ENCODE results near the gene DMD.

DMD gene

DNA sequence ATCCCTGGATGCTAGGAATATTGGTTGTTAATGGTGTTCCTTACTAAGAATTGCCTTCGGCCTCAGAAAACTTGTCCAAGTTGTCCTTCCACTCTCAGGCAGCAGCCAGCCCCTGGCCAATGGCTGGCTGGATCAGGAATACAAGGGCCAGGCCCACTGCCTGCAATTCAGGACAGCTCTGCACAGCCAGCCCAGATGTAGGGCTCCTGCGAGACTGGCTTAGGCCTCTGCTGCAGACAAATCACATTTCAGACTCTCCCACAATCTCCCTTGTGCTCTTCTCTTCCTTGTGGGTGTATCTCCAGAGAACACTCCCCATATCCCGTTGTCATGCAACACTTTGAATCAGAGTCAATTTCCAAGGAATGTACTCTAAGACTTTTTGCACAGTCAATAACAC, 1391.9 kb downstream of the DMD start:
- no peak overlapping the region for H3K27ac Mint-ChIP-seq (ENCODE audit: low read depth)
- peaks cover 11% of the 10 kb centered on the region for H3K9me3 Mint-ChIP-seq
- DNase-seq (ENCODE audit: low spot score in 2 of 2) (no peak), ATAC-seq (replicated peaks; ENCODE audit: extremely low read depth, poor library complexity, severe bottlenecking) (no peak)
- H3K4me3 Mint-ChIP-seq, result no peak overlapping the region
- H3K36me3 Mint-ChIP-seq (ENCODE audit: insufficient read depth), result no peaks in the 10 kb centered on the region
- H3K27me3 Mint-ChIP-seq, result no peaks in the 10 kb centered on the region
- no peaks in the 10 kb centered on the region for H3K4me1 Mint-ChIP-seq

DNA sequence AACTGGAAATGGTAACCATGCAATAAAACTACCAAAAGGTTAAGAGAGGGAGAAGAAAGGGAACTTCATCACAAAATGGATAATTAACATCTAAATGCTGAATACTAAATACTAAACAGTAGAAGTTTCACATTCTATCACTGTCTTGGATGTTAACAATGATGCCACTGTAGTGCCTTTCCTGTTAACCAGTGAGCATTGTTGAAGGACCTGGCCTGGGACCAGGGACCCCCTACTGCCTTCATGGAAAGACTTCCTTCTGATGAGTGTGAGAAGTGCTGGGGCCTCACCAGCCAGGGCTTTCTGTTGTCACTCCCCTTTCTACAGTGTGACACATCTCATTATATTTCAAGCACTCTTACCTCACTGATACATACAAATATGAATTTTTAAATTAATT, 1400.2 kb downstream of the DMD start:
- ATAC-seq (replicated peaks; ENCODE audit: extremely low read depth, poor library complexity, severe bottlenecking) (no peak), DNase-seq (ENCODE audit: low spot score in 2 of 2) (no peak)
- Mint-ChIP-seq H3K4me1 (no peaks in the 10 kb centered on the region), H3K9me3 (peaks cover 6% of the 10 kb centered on the region), H3K4me3 (no peak overlapping the region), H3K27me3 (no peaks in the 10 kb centered on the region), H3K27ac (ENCODE audit: low read depth) (no peak overlapping the region), H3K36me3 (ENCODE audit: insufficient read depth) (no peaks in the 10 kb centered on the region)

DNA sequence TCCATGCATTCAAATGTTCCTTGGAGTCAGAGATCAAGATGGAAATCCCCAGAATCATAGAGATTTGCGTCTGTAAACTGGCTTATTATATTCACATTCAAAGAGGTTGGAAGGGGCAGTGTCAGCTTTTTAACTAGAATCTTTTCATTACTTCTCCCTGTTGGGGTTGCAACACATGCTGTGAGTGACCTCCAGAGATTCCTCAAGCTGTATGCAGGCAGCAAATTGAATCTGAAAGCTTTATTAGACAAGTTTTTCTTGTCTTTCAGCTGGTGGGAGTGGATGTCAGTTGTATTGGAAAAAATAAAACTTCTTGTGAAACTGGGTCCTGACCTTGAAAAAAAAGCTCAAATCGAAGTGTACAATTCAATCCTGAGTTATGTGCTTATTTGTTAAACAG, 1403.0 kb downstream of the DMD start:
- H3K4me1 Mint-ChIP-seq, result no peaks in the 10 kb centered on the region
- H3K27ac Mint-ChIP-seq (ENCODE audit: low read depth), result no peak overlapping the region
- no peaks in the 10 kb centered on the region for H3K36me3 Mint-ChIP-seq (ENCODE audit: insufficient read depth)
- H3K9me3 Mint-ChIP-seq, result peaks cover 20% of the 10 kb centered on the region
- no peak for DNase-seq (ENCODE audit: low spot score in 2 of 2)
- no peaks in the 10 kb centered on the region for H3K27me3 Mint-ChIP-seq
- ATAC-seq (replicated peaks; ENCODE audit: extremely low read depth, poor library complexity, severe bottlenecking), result no peak
- H3K4me3 Mint-ChIP-seq, result no peak overlapping the region

DNA sequence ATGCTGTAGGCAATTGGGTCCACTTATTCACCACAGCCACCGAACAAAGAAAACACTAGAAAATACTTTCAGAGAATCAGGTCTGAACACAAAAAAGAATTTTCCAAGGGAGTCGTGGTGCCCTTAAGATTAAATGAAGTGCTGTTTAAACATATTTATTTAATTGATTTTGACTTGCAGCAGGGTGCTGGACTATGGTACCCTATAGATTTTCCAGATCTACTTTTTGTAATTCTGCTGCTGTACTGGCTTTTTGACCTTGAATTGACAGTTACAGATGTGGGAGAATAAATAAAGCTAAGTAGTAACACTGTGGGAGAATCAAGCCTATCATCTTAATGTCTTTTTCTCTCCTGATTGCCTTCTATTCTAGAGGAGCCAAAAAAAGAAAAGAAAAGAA, 1404.2 kb downstream of the DMD start:
- H3K4me1 Mint-ChIP-seq, result no peaks in the 10 kb centered on the region
- H3K36me3 Mint-ChIP-seq (ENCODE audit: insufficient read depth), result no peaks in the 10 kb centered on the region
- DNase-seq (ENCODE audit: low spot score in 2 of 2) (no peak), ATAC-seq (replicated peaks; ENCODE audit: extremely low read depth, poor library complexity, severe bottlenecking) (no peak)
- no peak overlapping the region for H3K27ac Mint-ChIP-seq (ENCODE audit: low read depth)
- peaks cover 23% of the 10 kb centered on the region for H3K9me3 Mint-ChIP-seq
- no peak overlapping the region for H3K4me3 Mint-ChIP-seq
- no peaks in the 10 kb centered on the region for H3K27me3 Mint-ChIP-seq

DNA sequence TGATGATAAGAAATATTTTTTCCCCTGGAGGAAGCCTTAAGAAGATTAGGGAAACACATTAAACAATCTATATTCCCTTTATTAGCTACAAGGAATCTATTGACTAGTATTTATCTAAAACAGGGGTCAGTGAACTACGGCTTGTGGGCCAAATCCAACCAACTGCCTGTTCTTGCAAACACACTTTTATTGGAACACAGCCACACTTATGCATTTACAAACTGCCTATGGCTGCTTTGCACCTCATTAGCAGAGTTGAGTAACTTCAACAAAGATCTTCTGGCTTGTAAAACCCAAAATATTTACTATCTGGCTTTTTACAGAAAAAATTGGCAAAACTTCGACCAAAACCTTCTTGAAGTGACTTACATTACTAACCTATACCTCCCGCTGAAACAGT, 1405.6 kb downstream of the DMD start:
- peaks cover 25% of the 10 kb centered on the region for H3K9me3 Mint-ChIP-seq
- no peak overlapping the region for H3K4me3 Mint-ChIP-seq
- ATAC-seq (replicated peaks; ENCODE audit: extremely low read depth, poor library complexity, severe bottlenecking), result no peak
- no peaks in the 10 kb centered on the region for H3K27me3 Mint-ChIP-seq
- H3K4me1 Mint-ChIP-seq, result no peaks in the 10 kb centered on the region
- no peak overlapping the region for H3K27ac Mint-ChIP-seq (ENCODE audit: low read depth)
- H3K36me3 Mint-ChIP-seq (ENCODE audit: insufficient read depth), result no peaks in the 10 kb centered on the region
- no peak for DNase-seq (ENCODE audit: low spot score in 2 of 2)

DNA sequence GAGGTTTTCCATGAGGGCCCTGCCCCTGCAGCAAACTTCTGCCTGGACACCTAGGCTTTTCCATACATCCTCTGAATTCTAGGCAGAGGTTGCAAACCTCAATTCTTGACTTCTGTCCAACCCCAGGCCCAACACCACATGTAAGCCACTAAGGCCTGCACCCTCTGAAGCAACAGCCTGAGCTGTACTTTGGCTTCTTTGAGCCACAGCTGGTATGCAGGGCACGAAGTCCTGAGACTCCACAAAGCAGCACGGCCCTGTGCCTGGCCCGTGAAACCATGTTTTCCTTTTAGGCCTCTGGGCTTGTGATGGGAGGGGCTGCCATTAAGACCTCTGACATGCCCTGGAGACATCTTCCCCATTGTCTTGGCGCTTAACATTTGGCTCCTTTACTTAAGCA, 1411.1 kb downstream of the DMD start:
- no peaks in the 10 kb centered on the region for H3K36me3 Mint-ChIP-seq (ENCODE audit: insufficient read depth)
- no peaks in the 10 kb centered on the region for H3K27me3 Mint-ChIP-seq
- H3K4me1 Mint-ChIP-seq, result no peaks in the 10 kb centered on the region
- DNase-seq (ENCODE audit: low spot score in 2 of 2), result no peak
- no peak for ATAC-seq (replicated peaks; ENCODE audit: extremely low read depth, poor library complexity, severe bottlenecking)
- peaks cover 20% of the 10 kb centered on the region for H3K9me3 Mint-ChIP-seq
- no peak overlapping the region for H3K4me3 Mint-ChIP-seq
- no peak overlapping the region for H3K27ac Mint-ChIP-seq (ENCODE audit: low read depth)

DNA sequence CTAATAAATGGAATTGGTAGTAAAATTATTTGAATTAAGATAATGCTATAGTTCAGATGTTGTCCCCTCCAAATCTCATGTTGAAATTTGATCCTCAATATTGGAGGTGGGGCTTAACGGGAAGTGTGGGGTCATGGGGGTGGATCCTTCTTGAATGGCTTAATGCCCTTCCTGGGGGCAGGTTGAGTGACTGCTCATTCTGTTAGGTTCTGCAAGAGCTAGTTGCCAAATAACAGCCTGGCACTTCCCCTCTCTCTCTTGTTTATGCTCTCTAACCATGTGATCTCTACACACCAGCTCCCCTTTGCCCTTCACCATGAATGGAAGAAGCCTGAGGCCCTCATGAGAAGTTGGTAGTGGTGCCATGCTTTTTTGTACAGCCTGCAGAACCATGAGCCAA, 1414.7 kb downstream of the DMD start:
- no peak overlapping the region for H3K4me3 Mint-ChIP-seq
- no peak for ATAC-seq (replicated peaks; ENCODE audit: extremely low read depth, poor library complexity, severe bottlenecking)
- no peaks in the 10 kb centered on the region for H3K27me3 Mint-ChIP-seq
- H3K9me3 Mint-ChIP-seq, result no peaks in the 10 kb centered on the region
- H3K4me1 Mint-ChIP-seq, result no peaks in the 10 kb centered on the region
- H3K27ac Mint-ChIP-seq (ENCODE audit: low read depth), result no peak overlapping the region
- DNase-seq (ENCODE audit: low spot score in 2 of 2), result no peak
- no peaks in the 10 kb centered on the region for H3K36me3 Mint-ChIP-seq (ENCODE audit: insufficient read depth)

DNA sequence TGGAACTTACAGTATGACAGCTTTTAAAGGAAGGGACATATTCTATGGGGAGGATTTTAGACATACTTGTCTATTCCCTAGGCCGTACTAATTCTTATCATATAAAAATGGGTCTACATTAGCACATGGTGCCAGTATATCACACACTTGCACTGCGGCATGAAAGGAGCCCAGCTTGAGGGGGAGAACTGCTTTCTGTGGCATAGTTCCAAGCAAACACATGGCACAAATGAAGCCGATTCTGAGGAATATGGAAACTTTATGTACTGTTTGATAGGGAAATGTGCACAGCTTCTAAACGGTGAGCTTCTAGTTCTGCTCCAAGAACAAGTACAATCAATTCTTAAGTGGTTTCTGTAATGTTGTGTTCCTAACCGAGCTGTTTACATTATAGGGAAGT, 1463.9 kb downstream of the DMD start:
- Mint-ChIP-seq H3K9me3 (peaks cover 9% of the 10 kb centered on the region), H3K4me3 (no peak overlapping the region), H3K36me3 (ENCODE audit: insufficient read depth) (no peaks in the 10 kb centered on the region), H3K27ac (ENCODE audit: low read depth) (no peak overlapping the region), H3K4me1 (no peaks in the 10 kb centered on the region), H3K27me3 (no peaks in the 10 kb centered on the region)
- ATAC-seq (replicated peaks; ENCODE audit: extremely low read depth, poor library complexity, severe bottlenecking) (no peak), DNase-seq (ENCODE audit: low spot score in 2 of 2) (no peak)

DNA sequence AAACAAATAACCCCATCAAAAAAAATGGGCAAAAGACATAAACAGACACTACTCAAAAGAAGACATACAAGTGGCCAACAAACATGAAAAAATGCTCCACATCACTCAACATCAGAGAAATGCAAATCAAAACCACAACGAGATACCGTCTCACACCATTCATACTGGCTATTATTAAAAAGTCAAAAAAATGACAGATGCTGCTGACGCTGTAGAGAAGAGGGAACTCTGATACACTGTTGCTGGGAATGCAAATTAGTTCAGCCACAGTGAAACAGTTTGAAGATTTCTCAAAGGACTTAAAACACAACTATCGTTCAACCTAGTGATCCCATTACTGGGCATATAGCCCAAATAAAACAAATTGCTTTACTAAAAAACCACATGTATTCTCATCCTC, 1468.3 kb downstream of the DMD start:
- Mint-ChIP-seq H3K27me3 (no peaks in the 10 kb centered on the region), H3K27ac (ENCODE audit: low read depth) (no peak overlapping the region), H3K4me1 (no peaks in the 10 kb centered on the region), H3K4me3 (no peak overlapping the region), H3K9me3 (peaks cover 9% of the 10 kb centered on the region), H3K36me3 (ENCODE audit: insufficient read depth) (no peaks in the 10 kb centered on the region)
- ATAC-seq (replicated peaks; ENCODE audit: extremely low read depth, poor library complexity, severe bottlenecking) (no peak), DNase-seq (ENCODE audit: low spot score in 2 of 2) (no peak)

DNA sequence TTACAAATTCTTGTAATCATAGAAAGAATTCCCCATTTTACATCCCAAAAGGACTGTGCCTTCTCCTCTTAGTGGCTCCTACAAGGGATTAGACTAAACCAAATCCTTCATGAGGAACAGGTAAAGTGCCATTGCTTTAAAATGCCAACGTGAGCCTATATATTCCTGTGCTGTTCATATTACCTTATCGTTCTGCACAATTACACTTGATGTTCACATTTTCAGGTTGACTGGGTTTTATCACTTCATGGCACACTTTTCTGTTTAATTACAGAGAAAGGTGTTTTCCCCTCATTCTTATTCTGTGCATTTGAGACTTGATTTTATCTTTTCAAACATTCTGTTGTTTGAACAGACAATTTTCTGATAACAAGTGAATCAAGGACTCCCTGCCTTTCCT, 1493.9 kb downstream of the DMD start:
- no peaks in the 10 kb centered on the region for H3K9me3 Mint-ChIP-seq
- no peak overlapping the region for H3K27ac Mint-ChIP-seq (ENCODE audit: low read depth)
- H3K27me3 Mint-ChIP-seq, result no peaks in the 10 kb centered on the region
- H3K36me3 Mint-ChIP-seq (ENCODE audit: insufficient read depth), result no peaks in the 10 kb centered on the region
- DNase-seq (ENCODE audit: low spot score in 2 of 2) (no peak), ATAC-seq (replicated peaks; ENCODE audit: extremely low read depth, poor library complexity, severe bottlenecking) (no peak)
- no peaks in the 10 kb centered on the region for H3K4me1 Mint-ChIP-seq
- no peak overlapping the region for H3K4me3 Mint-ChIP-seq

DNA sequence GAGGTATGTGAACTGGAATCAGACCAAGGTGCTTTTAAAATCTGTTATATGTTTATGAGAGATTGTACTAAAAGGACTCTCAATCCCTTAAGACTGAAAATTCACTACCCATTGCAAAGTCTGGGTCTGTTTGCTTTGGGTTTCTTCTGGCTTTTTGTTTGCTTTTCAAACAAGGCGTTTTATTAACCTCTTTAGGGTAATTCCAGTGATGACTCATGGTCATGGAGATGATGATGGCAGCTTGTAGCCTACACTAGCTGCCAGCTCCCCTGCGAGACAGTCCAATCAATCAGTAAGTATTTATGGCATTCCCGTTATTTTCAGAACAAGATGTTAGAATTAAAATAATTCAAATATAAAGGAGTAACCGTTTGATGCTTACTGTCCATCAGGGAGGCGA, 1495.7 kb downstream of the DMD start:
- Mint-ChIP-seq H3K9me3 (no peaks in the 10 kb centered on the region), H3K36me3 (ENCODE audit: insufficient read depth) (no peaks in the 10 kb centered on the region), H3K4me1 (no peaks in the 10 kb centered on the region), H3K27ac (ENCODE audit: low read depth) (no peak overlapping the region), H3K27me3 (no peaks in the 10 kb centered on the region), H3K4me3 (no peak overlapping the region)
- DNase-seq (ENCODE audit: low spot score in 2 of 2) (no peak), ATAC-seq (replicated peaks; ENCODE audit: extremely low read depth, poor library complexity, severe bottlenecking) (no peak)

DNA sequence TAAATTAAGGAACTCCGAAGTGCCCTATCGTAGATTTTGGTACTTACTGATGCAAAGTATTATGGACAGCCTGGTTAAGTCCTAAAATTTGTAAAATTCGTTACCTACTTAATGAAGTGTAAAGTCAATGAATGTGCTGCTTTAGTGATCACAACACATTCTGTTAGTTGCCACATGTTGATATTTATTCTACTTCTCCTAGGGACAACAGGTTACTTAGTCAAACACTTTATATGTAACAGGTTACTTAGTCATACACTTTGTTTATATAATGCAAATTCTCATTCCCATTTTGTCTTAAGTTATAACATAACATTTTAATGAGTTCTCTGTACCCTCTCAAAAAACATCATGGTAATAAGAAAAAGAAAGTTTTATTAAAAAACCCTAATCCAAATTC, 1496.6 kb downstream of the DMD start:
- Mint-ChIP-seq H3K4me3 (no peak overlapping the region), H3K36me3 (ENCODE audit: insufficient read depth) (no peaks in the 10 kb centered on the region), H3K27me3 (no peaks in the 10 kb centered on the region), H3K4me1 (no peaks in the 10 kb centered on the region), H3K9me3 (no peaks in the 10 kb centered on the region), H3K27ac (ENCODE audit: low read depth) (no peak overlapping the region)
- ATAC-seq (replicated peaks; ENCODE audit: extremely low read depth, poor library complexity, severe bottlenecking) (no peak), DNase-seq (ENCODE audit: low spot score in 2 of 2) (no peak)

DNA sequence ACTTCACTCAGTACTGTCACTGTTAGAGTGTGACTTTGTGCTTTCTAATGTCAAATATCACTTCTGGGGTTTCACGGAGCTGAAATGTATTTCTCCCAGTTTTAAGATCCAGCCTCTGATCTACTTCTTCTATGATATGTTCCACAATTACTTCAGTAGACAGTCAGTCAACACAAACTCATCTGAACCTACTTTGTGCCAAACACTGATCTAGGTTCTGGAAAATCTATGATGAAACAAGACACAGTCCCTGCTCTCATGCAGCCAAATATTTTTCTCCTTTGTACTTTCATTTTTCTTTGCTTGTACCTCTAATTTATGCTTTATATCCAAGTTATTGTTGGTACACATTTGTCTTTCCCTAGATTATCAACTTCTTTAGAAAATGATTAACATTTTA, 1498.2 kb downstream of the DMD start:
- Mint-ChIP-seq H3K27me3 (no peaks in the 10 kb centered on the region), H3K4me3 (no peak overlapping the region), H3K27ac (ENCODE audit: low read depth) (no peak overlapping the region), H3K9me3 (no peaks in the 10 kb centered on the region), H3K4me1 (no peaks in the 10 kb centered on the region), H3K36me3 (ENCODE audit: insufficient read depth) (no peaks in the 10 kb centered on the region)
- DNase-seq (ENCODE audit: low spot score in 2 of 2), result no peak
- ATAC-seq (replicated peaks; ENCODE audit: extremely low read depth, poor library complexity, severe bottlenecking), result no peak

DNA sequence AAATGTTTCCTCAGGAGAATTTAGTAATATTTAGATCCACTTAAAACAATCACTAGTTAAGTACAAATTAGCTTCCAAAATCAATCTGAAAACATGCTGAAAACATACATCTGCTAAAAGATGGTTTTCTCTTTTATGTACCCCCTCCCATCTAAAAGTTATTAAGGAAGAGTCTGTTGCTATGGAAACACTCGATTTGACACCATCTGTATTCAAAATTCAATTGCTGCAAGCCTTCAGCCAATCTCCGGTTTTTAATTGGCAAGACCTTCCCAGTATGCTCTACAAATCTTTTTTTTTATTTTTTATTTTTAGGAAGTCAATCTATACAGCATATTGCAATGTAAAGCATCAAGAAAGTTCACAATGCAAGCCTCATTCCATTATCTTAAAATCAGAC, 1500.2 kb downstream of the DMD start:
- H3K4me3 Mint-ChIP-seq, result no peak overlapping the region

More for the DNA sequence above, 1500.2 kb downstream of the DMD start:
- no peaks in the 10 kb centered on the region for H3K9me3 Mint-ChIP-seq
- no peaks in the 10 kb centered on the region for H3K36me3 Mint-ChIP-seq (ENCODE audit: insufficient read depth)
- no peaks in the 10 kb centered on the region for H3K4me1 Mint-ChIP-seq
- H3K27me3 Mint-ChIP-seq, result no peaks in the 10 kb centered on the region
- H3K27ac Mint-ChIP-seq (ENCODE audit: low read depth), result no peak overlapping the region
- no peak for DNase-seq (ENCODE audit: low spot score in 2 of 2)
- no peak for ATAC-seq (replicated peaks; ENCODE audit: extremely low read depth, poor library complexity, severe bottlenecking)

Measured in central memory CD8-positive, alpha-beta T cell (primary cell).